Bronchial epithelial cell (primary cell): ENCODE data around the gene PPP1R2. TPM values are rescaled to one million over a fixed set of nuclear protein-coding genes. Genes with fewer than 3 reads are reported as not detected.

ENCODE experiments used
- DNase-seq: peaks from one replicate; pipeline ENCODE4 v3.0.0-alpha.2; 2010; ENCODE audit warnings: low read depth
- FAIRE-seq: peaks from 2 replicates; lab custom pipeline; 2011; peaks lifted over from hg19 to GRCh38; lab: Jason Lieb, UNC
- H3K27me3 ChIP-seq: 2 replicates; pipeline ENCODE4 v1.5.1; 2011; ENCODE audit warnings: low read length; ENCODE audit not compliant: control insufficient read depth, insufficient read depth
- H3K36me3 ChIP-seq: 2 replicates; pipeline ENCODE4 v1.5.1; 2011; ENCODE audit warnings: low read length; ENCODE audit not compliant: control insufficient read depth, insufficient read depth
- H3K4me3 ChIP-seq: 2 replicates; pipeline ENCODE4 v1.5.1; 2011; ENCODE audit warnings: mild to moderate bottlenecking, low read depth, low read length, control low read depth
- total RNA-seq: library from RNA; depleted of rRNA; stranded (reverse); fragments of >200 nt; gene quantifications from 2 replicates; pipeline ENCODE4 v1.2.1, GENCODE V29; 2014
- TF ChIP-seq, protein P1 (sequence below): IDR thresholded peaks from 2 replicates; pipeline ENCODE4 v1.5.1; 2011; ENCODE audit warnings: mild to moderate bottlenecking, moderate library complexity, low read length, control low read depth, inconsistent platforms; ENCODE audit not compliant: insufficient read depth, severe bottlenecking

Gene PPP1R2
- total RNA-seq, 1 donor from 2014 or later, result 57.9 TPM

DNA sequence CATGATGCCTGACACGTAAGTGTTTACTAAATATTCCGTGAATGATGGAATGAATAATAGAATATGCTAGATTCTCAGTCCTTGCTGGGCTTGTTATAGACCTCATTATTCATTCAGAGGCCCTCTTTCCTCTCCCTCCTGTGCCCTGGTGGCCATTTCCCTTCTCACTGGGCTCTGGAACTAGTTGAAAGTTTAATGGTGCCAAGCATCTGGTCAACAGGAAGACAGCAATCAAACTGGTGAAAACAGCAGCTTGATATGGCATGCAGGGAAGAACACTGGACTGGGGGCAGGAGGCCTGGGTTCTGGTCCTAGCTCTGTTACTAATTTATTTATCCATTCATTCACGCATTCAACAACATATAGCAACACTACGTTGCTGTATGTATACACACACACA is 44.3 kb upstream of the PPP1R2 start:
- TF ChIP-seq, protein P1, sequence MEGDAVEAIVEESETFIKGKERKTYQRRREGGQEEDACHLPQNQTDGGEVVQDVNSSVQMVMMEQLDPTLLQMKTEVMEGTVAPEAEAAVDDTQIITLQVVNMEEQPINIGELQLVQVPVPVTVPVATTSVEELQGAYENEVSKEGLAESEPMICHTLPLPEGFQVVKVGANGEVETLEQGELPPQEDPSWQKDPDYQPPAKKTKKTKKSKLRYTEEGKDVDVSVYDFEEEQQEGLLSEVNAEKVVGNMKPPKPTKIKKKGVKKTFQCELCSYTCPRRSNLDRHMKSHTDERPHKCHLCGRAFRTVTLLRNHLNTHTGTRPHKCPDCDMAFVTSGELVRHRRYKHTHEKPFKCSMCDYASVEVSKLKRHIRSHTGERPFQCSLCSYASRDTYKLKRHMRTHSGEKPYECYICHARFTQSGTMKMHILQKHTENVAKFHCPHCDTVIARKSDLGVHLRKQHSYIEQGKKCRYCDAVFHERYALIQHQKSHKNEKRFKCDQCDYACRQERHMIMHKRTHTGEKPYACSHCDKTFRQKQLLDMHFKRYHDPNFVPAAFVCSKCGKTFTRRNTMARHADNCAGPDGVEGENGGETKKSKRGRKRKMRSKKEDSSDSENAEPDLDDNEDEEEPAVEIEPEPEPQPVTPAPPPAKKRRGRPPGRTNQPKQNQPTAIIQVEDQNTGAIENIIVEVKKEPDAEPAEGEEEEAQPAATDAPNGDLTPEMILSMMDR, result no peak
- Histone ChIP-seq H3K36me3 (no peaks in the 10 kb centered on the region), H3K27me3 (no peaks in the 10 kb centered on the region), H3K4me3 (no peak overlapping the region)
- no peak for DNase-seq
- no peak for FAIRE-seq

DNA sequence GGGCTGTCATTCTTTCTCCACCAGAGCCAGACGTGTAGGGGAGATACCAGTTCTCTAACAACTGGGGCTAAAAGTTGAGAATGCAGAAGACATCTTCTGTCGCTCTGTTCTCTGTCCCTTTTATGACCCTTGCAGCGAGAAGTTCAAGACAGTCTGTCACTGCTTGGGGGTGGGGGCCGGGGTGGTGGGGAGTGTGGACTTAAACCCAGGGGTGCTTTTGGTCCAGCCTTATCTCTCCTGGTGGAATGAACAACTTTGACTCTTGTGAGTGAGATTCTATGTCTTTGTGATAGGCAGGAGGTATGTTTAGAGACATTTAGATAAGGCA is 41.4 kb upstream of the PPP1R2 start:
- TF ChIP-seq, protein P1, result no peak
- Histone ChIP-seq H3K36me3 (no peaks in the 10 kb centered on the region), H3K27me3 (no peaks in the 10 kb centered on the region), H3K4me3 (no peak overlapping the region)
- FAIRE-seq, result no peak
- DNase-seq, result no peak

DNA sequence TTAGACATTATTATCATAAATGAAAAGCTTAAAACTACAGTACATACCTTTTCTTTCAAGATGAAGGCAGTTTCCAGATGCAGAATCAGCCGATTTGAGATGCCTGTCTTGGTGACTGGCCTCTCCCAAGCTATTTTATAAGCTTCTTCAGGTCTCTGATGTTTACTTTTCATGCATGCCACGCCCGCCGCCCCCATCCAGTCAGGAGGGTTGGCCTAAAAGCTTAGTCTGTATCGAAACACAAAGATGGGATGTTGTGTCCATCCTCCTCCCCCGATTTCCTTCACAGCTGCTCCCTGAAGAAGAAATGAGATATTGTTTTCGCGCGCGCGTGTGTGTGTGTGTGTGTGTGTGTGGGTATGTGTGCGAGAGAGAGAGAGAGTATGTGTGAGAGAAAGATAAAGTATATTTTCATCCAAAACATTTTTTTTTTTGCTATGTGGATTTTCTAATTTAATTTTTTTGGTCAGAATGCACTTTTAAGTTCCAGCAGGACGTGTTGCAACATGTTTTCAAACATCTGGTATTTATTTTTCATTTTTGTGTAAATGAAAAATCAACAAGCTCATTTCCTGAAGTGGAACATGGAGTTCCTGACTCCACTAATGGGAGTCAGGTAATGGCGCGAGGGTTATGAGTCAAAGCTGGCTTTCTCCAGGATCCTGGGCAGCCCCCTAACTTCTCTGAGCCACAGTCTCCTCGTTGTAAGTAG is 40.9 kb upstream of the PPP1R2 start, which contains the start of gene APOD:
Gene APOD, minus strand, starts transcription at position 110 of the 712 bp plus-strand sequence. CDS start 4,479 bp downstream, outside the sequence.
- no peaks in the 10 kb centered on the region for H3K36me3 ChIP-seq
- no peak within 1 kb of the TSS for H3K4me3 ChIP-seq
- peak; percentile 77 for DNase-seq
- no peak for FAIRE-seq
- TF ChIP-seq, protein P1, result no peak
- H3K27me3 ChIP-seq, result no peaks in the 10 kb centered on the region

DNA sequence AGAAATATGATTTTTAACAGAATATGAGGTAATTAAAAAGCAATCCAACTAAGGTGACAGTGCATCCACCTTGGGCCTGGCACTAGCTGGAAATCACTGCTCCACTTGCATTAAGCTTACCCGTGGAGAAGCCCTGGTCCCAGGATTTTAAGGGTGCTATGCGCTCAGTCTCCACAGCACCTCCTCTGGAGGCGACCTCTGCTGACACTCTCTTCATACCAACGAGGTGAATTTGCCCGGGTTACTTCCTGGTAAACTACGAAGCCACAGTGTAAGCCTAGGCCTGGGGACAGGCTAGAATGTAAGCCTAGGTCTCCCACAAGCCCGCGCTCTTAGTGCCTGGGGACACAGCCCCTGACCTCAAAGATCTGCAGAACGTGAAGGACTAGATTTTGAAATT is 39.8 kb upstream of the PPP1R2 start:
- DNase-seq, result peak; percentile 26

DNA sequence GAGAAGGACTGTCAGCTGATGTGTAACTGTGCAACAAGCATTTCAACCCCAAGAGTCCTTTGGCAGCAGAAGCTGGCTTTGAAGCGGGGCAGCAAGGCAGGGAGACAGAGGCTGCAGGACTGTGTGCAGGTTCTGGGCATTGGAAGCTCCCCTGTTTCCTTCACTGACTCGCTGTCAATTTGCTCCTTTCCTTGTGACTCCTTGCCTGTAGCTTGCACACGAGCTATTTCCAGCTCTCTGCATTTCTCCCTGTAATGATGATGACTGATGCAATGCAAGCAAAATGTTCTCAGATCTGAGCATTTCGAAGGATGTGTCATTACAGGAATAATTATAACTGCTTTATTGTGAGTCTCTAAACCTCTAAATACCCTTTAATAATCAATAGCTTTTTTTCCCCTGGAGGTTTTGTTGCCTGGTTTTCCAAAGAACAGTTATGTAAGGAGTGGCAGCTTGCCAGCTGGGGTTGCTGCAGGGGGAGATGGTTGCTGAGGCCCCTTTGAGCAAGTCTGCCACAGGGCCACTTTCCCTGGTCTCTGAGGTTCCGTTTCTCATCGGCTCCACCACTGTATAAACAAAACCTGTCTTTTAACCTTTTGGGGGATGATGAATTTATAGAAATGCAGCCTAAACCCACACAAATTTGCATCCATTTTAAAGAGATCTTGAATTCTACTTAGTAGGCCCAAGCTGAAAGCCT is 37.8 kb upstream of the PPP1R2 start:
- Histone ChIP-seq H3K27me3 (no peaks in the 10 kb centered on the region), H3K4me3 (no peak overlapping the region), H3K36me3 (no peaks in the 10 kb centered on the region)
- peak; percentile 63 for DNase-seq
- TF ChIP-seq, protein P1, result no peak
- FAIRE-seq, result no peak

More for the DNA sequence above, 39.8 kb upstream of the PPP1R2 start:
- TF ChIP-seq, protein P1, result peak; percentile 30
- Histone ChIP-seq H3K36me3 (no peaks in the 10 kb centered on the region), H3K4me3 (no peak overlapping the region), H3K27me3 (no peaks in the 10 kb centered on the region)
- no peak for FAIRE-seq
